Panc1 (cell line): ENCODE measurements around the gene HTRA2. TPM values are rescaled to one million over a fixed set of nuclear protein-coding genes. Genes with fewer than 3 reads are reported as not detected.

Source experiments
- ATAC-seq: fragments of 200-7000 bp; cut with Tn5 transposase; 2 replicates; pipeline ENCODE4 v1.9.1; 2020; ENCODE audit warnings: mild to moderate bottlenecking, moderate library complexity
- BruUV-seq: library from RNA; stranded (reverse); fragments of 400-500 nt; replicated peaks from 2 replicates; lab custom pipeline; 2021; lab: Mats Ljungman, UMichigan
- CTCF ChIA-PET: fragments of 300-600 bp; sonication (Branson Sonifier 250); formaldehyde crosslinking; loops from one replicate; lab custom pipeline; 2022; ENCODE audit warnings: antibody characterized with exemption; lab: Charles Lee
- POLR2A ChIA-PET: fragments of 300-600 bp; sonication (Branson Sonifier 250); formaldehyde crosslinking; loops from one replicate; lab custom pipeline; 2022; ENCODE audit warnings: antibody characterized with exemption; lab: Charles Lee
- DNase-seq: peaks from one replicate; pipeline ENCODE4 v3.0.0-alpha.2; 2010; ENCODE audit warnings: low read depth, low spot score
- H3K27ac ChIP-seq: 2 replicates; pipeline ENCODE4 v1.5.1; 2011; ENCODE audit warnings: mild to moderate bottlenecking, low read length, inconsistent platforms
- H3K27me3 ChIP-seq: fragments of 200-500 bp; sonication (Bioruptor generic); 2 replicates; pipeline ENCODE4 v1.6.0; 2014; ENCODE audit warnings: low read length, inconsistent platforms; ENCODE audit not compliant: control insufficient read depth, insufficient read depth
- H3K36me3 ChIP-seq: fragments of 200-500 bp; sonication (Bioruptor generic); 2 replicates; pipeline ENCODE4 v1.5.1; 2014; ENCODE audit warnings: inconsistent platforms, mild to moderate bottlenecking, low read length, moderate library complexity; ENCODE audit not compliant: control insufficient read depth, insufficient read depth
- H3K4me1 ChIP-seq: 2 replicates; pipeline ENCODE4 v1.5.1; 2011; ENCODE audit warnings: inconsistent platforms, mild to moderate bottlenecking, low read length, moderate library complexity; ENCODE audit not compliant: control insufficient read depth, insufficient read depth
- H3K4me3 ChIP-seq, 2 experiments: 2 replicates each; pipeline ENCODE4 v1.5.1; 2011 to 2012; ENCODE audit warnings: low read depth in 2 of 2, low read length in 2 of 2, mild to moderate bottlenecking in 2 of 2, inconsistent platforms in 1 of 2, moderate library complexity in 1 of 2
- H3K9me3 ChIP-seq: fragments of 200-500 bp; sonication (Bioruptor generic); 2 replicates; pipeline ENCODE4 v1.5.1; 2014; ENCODE audit warnings: low read depth, mild to moderate bottlenecking, inconsistent platforms, low read length, moderate library complexity; ENCODE audit not compliant: control insufficient read depth, insufficient read depth
- CTCF ChIP-seq: fragments of 450-650 bp; IDR thresholded peaks from 2 replicates; pipeline ENCODE4 v1.5.1; 2017; ENCODE audit warnings: mild to moderate bottlenecking
- POLR2AphosphoS5 ChIP-seq: IDR thresholded peaks from 2 replicates; pipeline ENCODE4 v1.6.1; 2012; ENCODE audit warnings: mild to moderate bottlenecking, low read depth, low read length, moderate library complexity
- SIN3A ChIP-seq: IDR thresholded peaks from 2 replicates; pipeline ENCODE4 v1.6.1; 2012; ENCODE audit warnings: low read depth, mild to moderate bottlenecking, low read length, moderate library complexity, borderline replicate concordance; ENCODE audit not compliant: insufficient read depth
- TCF7L2 ChIP-seq: IDR thresholded peaks from 2 replicates; pipeline ENCODE4 v1.6.1; 2011; ENCODE audit warnings: mild to moderate bottlenecking, low read depth, low read length, inconsistent platforms
- in situ Hi-C: cut with HindIII; loops from 2 replicates; pipeline ENCODE4 v1.10.0; 2016; ENCODE audit warnings: low sequenced_read_pairs, low pct_unique_long_range_greater_than_20kb
- intact Hi-C: fragments of 100-400 bp; cut with micrococcal nuclease; formaldehyde crosslinking; loops from one replicate; pipeline ENCODE4 v1.10.0; 2022; ENCODE audit not compliant: unreplicated experiment
- total RNA-seq: library from RNA; stranded (reverse); gene quantifications from one replicate; pipeline ENCODE4 v1.2.1, GENCODE V29; 2021; ENCODE audit not compliant: unreplicated experiment
- TF ChIP-seq, protein P1 (sequence below), 2 experiments: IDR thresholded peaks; 2 replicates each; pipeline ENCODE4 v1.6.1; 2011 to 2012; ENCODE audit warnings: low read depth in 2 of 2, control low read depth in 1 of 2, low read length in 1 of 2, mild to moderate bottlenecking in 1 of 2, moderate library complexity in 1 of 2; ENCODE audit not compliant: insufficient read depth in 1 of 2

Gene HTRA2
- total RNA-seq, 1 experiment from 2014 or later: 21.2 TPM

DNA sequence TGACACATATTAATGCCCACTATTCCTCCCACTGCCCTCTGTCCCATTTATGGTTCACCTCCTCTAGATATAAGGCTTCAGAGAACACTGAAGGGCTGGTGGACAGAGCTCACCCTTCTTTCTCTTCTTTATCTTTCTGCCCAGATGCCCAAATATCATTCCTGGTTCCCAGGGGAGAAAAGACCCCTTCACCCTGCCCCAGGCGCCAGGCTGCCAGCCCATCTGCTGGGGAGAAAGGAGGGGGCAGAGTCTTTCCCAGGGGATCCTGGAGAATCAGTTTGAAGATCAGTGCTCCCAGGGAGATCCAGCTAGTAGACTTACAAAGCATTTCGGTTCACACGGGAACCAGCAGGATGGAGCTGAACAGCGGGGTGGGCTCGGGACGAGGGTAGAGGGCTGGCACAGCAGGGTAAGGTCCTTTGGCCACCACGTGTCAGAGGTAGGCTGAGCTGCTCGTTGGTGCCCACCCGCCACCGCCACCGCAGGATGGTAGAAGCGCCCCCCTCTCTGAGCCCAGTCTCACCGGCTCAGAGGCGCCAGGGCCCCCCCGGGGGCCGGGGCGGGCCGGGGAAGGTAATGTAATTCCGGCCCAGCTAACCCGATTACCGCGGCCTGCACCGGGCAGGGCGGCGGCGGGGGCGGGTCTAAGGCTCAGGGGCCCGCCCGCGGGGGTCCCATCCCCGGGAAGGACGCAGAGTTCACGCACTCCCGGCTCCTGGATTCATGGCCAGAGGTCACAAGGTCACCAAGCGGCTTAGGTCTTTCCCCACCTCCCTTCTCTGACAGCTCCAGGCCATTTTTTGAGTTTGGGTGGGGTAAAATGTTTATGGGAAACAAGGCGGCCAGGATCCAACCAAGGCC lies 16.8 kb upstream of the HTRA2 start:
- H3K27ac ChIP-seq: no peak overlapping the region
- intact Hi-C loops: no loop called here
- POLR2A ChIA-PET: no interaction called here
- no peak for TF ChIP-seq POLR2AphosphoS5
- CTCF ChIA-PET: no interaction called here
- ATAC-seq (no peak), DNase-seq (no peak)
- in situ Hi-C loops: no loop called here
- H3K4me1 ChIP-seq: peaks cover 4% of the 10 kb centered on the region
- H3K27me3 ChIP-seq: no peaks in the 10 kb centered on the region
- H3K9me3 ChIP-seq: no peaks in the 10 kb centered on the region
- no TSS peak for BruUV-seq
- peaks cover under 1% of the 10 kb centered on the region; the same call in 1 of the 2 replicates for H3K36me3 ChIP-seq
- H3K4me3 ChIP-seq: peak overlapping the region in 1 of 2 experiments; percentile 37; a peak in 1 of 4 replicates

DNA sequence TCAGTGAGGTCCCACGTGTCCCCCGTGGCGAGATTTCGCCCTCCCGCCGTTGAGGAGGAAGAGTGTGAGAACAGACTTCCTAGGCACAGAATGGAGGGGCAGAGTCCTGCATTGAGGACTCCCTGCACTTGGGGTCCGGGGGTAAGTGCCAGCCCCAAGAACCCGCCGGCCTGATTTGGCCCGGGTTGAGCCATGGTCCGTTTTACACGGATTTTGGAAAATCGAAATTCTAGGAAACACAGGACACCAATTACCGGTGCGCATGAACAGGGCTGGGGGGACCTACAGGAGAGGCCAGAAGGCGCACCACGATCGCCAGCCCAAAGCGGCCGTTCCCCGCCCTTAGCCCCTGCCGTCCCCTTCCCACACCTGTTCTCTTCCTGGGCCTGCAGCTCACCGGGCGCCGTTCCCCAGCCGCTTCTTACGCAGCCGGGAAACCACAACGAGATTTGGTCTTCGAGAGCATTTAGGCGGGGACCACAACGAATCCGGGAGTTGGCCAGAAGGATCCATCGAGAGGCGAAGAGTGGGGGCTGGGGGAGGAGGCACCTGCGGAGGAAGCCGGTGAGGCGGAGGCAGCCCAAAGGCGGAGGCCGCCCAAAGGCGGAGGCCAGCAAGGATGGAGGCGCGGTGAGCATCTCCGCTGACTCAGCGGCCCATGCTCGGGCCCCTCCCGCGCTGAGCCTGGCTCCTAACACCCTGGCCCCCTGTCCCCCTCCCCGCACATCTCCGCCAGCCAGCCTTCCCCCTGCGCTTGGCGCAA lies 15.9 kb upstream of the HTRA2 start:
- ATAC-seq: peak; percentile 18; the same call in 1 of the 2 replicates
- Histone ChIP-seq H3K4me1 (no peaks in the 10 kb centered on the region; the same call in 1 of the 2 replicates), H3K4me3 (peak overlapping the region in 1 of 2 experiments; percentile 37; a peak in 1 of 4 replicates), H3K36me3 (no peaks in the 10 kb centered on the region), H3K27me3 (no peaks in the 10 kb centered on the region), H3K9me3 (no peaks in the 10 kb centered on the region), H3K27ac (no peak overlapping the region)
- ChIA-PET POLR2A (interaction anchor here (0.7 kb wide), 1 partner anchor 13 kb away, joined by 12 read pairs; no protein-coding TSS in a partner anchor), CTCF (no interaction called here)
- no peak for DNase-seq
- intact Hi-C loops: no loop called here
- TF ChIP-seq CTCF (no peak), TCF7L2 (no peak), SIN3A (no peak), POLR2AphosphoS5 (no peak)
- TF ChIP-seq, protein P1, sequence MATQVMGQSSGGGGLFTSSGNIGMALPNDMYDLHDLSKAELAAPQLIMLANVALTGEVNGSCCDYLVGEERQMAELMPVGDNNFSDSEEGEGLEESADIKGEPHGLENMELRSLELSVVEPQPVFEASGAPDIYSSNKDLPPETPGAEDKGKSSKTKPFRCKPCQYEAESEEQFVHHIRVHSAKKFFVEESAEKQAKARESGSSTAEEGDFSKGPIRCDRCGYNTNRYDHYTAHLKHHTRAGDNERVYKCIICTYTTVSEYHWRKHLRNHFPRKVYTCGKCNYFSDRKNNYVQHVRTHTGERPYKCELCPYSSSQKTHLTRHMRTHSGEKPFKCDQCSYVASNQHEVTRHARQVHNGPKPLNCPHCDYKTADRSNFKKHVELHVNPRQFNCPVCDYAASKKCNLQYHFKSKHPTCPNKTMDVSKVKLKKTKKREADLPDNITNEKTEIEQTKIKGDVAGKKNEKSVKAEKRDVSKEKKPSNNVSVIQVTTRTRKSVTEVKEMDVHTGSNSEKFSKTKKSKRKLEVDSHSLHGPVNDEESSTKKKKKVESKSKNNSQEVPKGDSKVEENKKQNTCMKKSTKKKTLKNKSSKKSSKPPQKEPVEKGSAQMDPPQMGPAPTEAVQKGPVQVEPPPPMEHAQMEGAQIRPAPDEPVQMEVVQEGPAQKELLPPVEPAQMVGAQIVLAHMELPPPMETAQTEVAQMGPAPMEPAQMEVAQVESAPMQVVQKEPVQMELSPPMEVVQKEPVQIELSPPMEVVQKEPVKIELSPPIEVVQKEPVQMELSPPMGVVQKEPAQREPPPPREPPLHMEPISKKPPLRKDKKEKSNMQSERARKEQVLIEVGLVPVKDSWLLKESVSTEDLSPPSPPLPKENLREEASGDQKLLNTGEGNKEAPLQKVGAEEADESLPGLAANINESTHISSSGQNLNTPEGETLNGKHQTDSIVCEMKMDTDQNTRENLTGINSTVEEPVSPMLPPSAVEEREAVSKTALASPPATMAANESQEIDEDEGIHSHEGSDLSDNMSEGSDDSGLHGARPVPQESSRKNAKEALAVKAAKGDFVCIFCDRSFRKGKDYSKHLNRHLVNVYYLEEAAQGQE (IDR thresholded peaks at IDR 0.05; ENCODE audit: insufficient read depth in 1 of 2, low read depth in 2 of 2, low read length in 1 of 2): no peak
- BruUV-seq: no TSS peak
- in situ Hi-C loops: no loop called here
